ENCODE measurements around the gene FLAD1.
A peak's percentile ranks its signal among the peaks of the same experiment; 100 is the strongest.

FLAD1 gene

DNA sequence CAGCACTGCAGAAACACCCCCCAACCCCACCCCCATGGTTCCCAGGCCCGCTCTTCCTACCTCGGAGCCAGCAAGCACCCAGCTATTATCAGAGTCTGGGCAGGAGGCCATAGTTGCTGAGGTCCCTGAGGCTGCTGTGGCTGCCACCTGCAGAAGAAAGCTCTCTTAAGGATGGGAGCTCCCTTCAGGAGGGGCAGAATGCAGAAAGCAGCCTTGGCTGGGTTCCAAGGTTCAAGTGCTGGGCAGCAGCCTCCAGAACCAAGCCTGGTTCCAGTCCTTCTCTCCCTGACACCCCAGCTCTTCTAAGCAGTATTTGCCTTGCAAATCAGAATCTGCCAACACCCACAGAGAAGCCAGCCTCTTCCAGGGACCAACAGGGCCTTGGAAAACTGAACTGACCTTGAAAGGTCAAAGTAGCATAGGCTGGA, 29.5 kb upstream of the FLAD1 start:
- no peak for TF ChIP-seq CTCF (IDR thresholded peaks at IDR 0.05; ENCODE audit: low read depth, low read length, missing control alignments)
- no peak overlapping the region for H3K4me3 ChIP-seq (replicated peaks; ENCODE audit: low read depth, low read length)

GRCh38 chr1:154954541-154954940, 28.6 kb upstream of the FLAD1 start:
- no peak overlapping the region; the same call in 1 of the 2 replicates for H3K4me3 ChIP-seq (replicated peaks; ENCODE audit: low read depth, low read length)
- no peak for TF ChIP-seq CTCF (IDR thresholded peaks at IDR 0.05; ENCODE audit: low read depth, low read length, missing control alignments)
- DNase-seq (ENCODE audit: extremely low read depth, low read depth): no peak

More for the DNA sequence above, 29.5 kb upstream of the FLAD1 start:
- DNase-seq (ENCODE audit: extremely low read depth, low read depth): no peak

GRCh38 chr1:154955039-154955717, 28.0 kb upstream of the FLAD1 start:
- peak overlapping the region; percentile 54 for H3K4me3 ChIP-seq (replicated peaks; ENCODE audit: low read depth, low read length)
- no peak for TF ChIP-seq CTCF (IDR thresholded peaks at IDR 0.05; ENCODE audit: low read depth, low read length, missing control alignments)
- DNase-seq (ENCODE audit: extremely low read depth, low read depth): no peak

GRCh38 chr1:154955718-154956543, 27.2 kb upstream of the FLAD1 start, which contains the start of gene PBXIP1:
PBXIP1 (minus strand) TSS chr1:154956099; CDS start chr1:154953721, 2,378 bp downstream.
- TF ChIP-seq CTCF (IDR thresholded peaks at IDR 0.05; ENCODE audit: low read depth, low read length, missing control alignments): peak; percentile 27
- peak; percentile 83 for DNase-seq (ENCODE audit: extremely low read depth, low read depth)

DNA sequence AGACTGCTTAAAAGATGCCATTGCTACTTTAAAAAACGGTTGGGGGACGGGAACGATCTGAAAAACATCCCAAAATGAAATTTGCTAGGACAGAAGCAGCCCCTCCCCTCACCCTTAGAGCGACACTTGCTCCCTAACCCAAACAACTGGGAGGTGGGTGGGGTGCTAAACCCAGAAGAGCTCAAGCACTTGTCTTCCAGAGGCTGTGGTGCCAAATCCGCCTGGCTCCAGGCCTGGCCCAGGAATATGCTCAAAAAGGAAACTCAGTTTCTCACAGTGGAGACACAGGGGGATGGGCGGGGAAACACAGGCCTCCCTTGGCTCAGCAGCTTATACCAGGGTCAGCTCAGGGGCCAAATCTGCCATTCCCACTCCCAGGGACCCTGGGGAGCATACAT, 26.6 kb upstream of the FLAD1 start:
- peak overlapping the region; percentile 54 for H3K4me3 ChIP-seq (replicated peaks; ENCODE audit: low read depth, low read length)
- no peak for DNase-seq (ENCODE audit: extremely low read depth, low read depth)
- no peak for TF ChIP-seq CTCF (IDR thresholded peaks at IDR 0.05; ENCODE audit: low read depth, low read length, missing control alignments)

More at GRCh38 chr1:154955718-154956543, 27.2 kb upstream of the FLAD1 start, which contains the start of gene PBXIP1:
- H3K4me3 ChIP-seq (replicated peaks; ENCODE audit: low read depth, low read length): peak within 1 kb of the TSS; percentile 54

DNA sequence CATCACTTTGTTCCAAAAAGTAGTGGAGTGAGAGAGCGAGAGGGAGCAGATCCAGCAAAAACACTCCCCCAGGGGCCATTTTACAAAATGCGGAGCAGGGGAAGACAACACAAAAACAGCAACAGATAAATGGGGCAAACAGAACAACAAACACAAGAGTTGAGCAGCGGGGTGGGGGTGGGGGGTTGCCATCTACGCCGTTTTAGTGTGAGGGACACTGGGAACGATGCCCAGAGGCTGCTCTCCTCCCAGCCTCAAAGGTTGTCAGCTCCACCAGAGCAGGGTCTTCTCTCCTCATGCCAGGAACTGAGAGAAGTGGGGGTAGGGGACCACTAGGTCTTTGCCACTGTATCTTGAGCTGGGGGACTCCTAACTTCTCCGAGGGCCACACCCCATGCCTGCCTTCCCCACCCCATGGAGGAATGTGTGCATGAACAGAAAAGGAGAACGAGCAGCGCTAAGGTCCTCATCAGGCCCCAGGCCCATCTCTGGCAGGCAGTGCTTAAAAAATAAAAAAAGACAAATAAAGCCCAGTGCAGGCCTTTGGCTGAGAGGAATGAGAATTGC, 26.0 kb upstream of the FLAD1 start:
- DNase-seq (ENCODE audit: extremely low read depth, low read depth): no peak
- TF ChIP-seq CTCF (IDR thresholded peaks at IDR 0.05; ENCODE audit: low read depth, low read length, missing control alignments): no peak
- no peak overlapping the region for H3K4me3 ChIP-seq (replicated peaks; ENCODE audit: low read depth, low read length)

Data from HFF-Myc (cell line).